ENCODE measurements around the gene LTBP1. TPM values are rescaled to one million over a fixed set of nuclear protein-coding genes. Genes with fewer than 3 reads are reported as not detected.

Gene LTBP1
- total and polyA plus RNA-seq, 10 of the 15 experiments (the other 5 are each of a cell fraction or from before 2014, with no cell fraction given) = 0.01 to 0.28 (median 0.12) TPM; not detected in 2

GRCh38 chr2:33395655-33396249 lies 449.0 kb downstream of the LTBP1 start (continued):
- TF ChIP-seq SMARCA5 (IDR thresholded peaks at IDR 0.05) (no peak), CEBPZ (IDR thresholded peaks at IDR 0.05; ENCODE audit: low read depth, low read length) (no peak), USF2 (IDR thresholded peaks at IDR 0.05; ENCODE audit: borderline replicate concordance, low read depth, low read length) (no peak), MAX (IDR thresholded peaks at IDR 0.05; ENCODE audit: low read depth, low read length) (no peak), ZNF384 (IDR thresholded peaks at IDR 0.05; ENCODE audit: borderline replicate concordance, low read depth, low read length) (peak; percentile 64), SMC3 (IDR thresholded peaks at IDR 0.05; ENCODE audit: borderline replicate concordance, low read length) (peak; percentile 27; the same call in 1 of the 2 replicates), NR2C1 (IDR thresholded peaks at IDR 0.05) (no peak), YY1 (IDR thresholded peaks at IDR 0.05; ENCODE audit: low read depth, low read length) (0 out of 2 replicates have a peak, but pooled peaks have one; percentile 15), BACH1 (IDR thresholded peaks at IDR 0.05; ENCODE audit: borderline replicate concordance) (no peak), ZNF687 (IDR thresholded peaks at IDR 0.05) (no peak), SREBF2 (IDR thresholded peaks at IDR 0.05; ENCODE audit: low read length) (no peak), BCL11A (IDR thresholded peaks at IDR 0.05; ENCODE audit: low read depth, low read length) (no peak), ZNF207 (IDR thresholded peaks at IDR 0.05; ENCODE audit: borderline replicate concordance) (no peak), NFYA (IDR thresholded peaks at IDR 0.05; ENCODE audit: borderline replicate concordance, low read depth, low read length) (no peak), CEBPB (IDR thresholded peaks at IDR 0.05; ENCODE audit: borderline replicate concordance in 1 of 2, low read depth in 2 of 2, low read length in 2 of 2) (no peak), SUPT20H (IDR thresholded peaks at IDR 0.05; ENCODE audit: borderline replicate concordance, control insufficient read depth, low read depth, low read length) (no peak), SKIL (IDR thresholded peaks at IDR 0.05; ENCODE audit: low read depth, poor library complexity, severe bottlenecking) (no peak), SIN3A (IDR thresholded peaks at IDR 0.05; ENCODE audit: low read depth, low read length) (no peak), MTA2 (IDR thresholded peaks at IDR 0.05; ENCODE audit: low read depth) (no peak), NR2F1 (conservative IDR thresholded peaks at IDR 0.05) (no peak)

Measured in GM12878 (cell line).